Measurements from ENCODE around the gene HCN4. TPM values are rescaled to one million over a fixed set of nuclear protein-coding genes. Genes with fewer than 3 reads are reported as not detected.

The HCN4 gene
- total and polyA plus RNA-seq, 2 donors (not counting 3 experiments of a cell fraction or from before 2014, with no cell fraction given) = 0.01 TPM; not detected in 1

DNA sequence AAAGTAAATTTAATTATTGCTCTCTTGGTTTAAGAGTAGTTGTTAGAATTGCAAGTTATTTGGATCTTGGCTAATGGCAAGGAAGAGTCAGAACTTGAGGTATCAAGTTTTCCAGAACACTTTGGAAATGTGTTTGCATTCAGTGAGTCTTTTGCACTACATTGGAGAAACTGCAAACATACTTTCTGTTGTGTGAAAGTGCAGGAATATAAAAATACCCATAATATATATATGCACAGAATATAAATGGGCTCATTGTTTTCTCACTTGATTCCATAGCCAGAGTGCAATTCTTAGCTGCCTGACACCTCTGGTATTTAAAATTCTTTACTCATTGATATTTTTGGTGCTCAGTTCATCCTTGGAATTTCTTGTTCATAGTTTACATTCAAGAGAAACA lies 92.9 kb downstream of the HCN4 start:
- ChIA-PET CTCF (interaction anchor here (2.8 to 7.9 kb wide), 3 partner anchors 10 to 554 kb away, joined by 26 to 120 read pairs (median 58); no protein-coding TSS in a partner anchor), POLR2A (no interaction called here)
- H3K9ac ChIP-seq (replicated peaks; ENCODE audit: extremely low read depth, insufficient read depth, low read length) = no peak overlapping the region
- dilution Hi-C loops (cut with MboI; ENCODE audit: extremely low pct_ligation_motif_present, low sequenced_read_pairs) (no loop called here), intact Hi-C loops (cut with micrococcal nuclease) (loop anchor here (10.0 kb wide), 1 partner anchor 671 kb away; no protein-coding TSS in a partner anchor)
- TF ChIP-seq, protein P1, sequence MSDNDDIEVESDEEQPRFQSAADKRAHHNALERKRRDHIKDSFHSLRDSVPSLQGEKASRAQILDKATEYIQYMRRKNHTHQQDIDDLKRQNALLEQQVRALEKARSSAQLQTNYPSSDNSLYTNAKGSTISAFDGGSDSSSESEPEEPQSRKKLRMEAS (IDR thresholded peaks at IDR 0.05; ENCODE audit: insufficient read depth, insufficient read length) = no peak
- no peak for TF ChIP-seq JUN (IDR thresholded peaks at IDR 0.05; ENCODE audit: borderline replicate concordance, insufficient read depth, insufficient read length, low read depth)
- no peaks in the 10 kb centered on the region for H3K36me3 ChIP-seq (ENCODE audit: control insufficient read depth in 2 of 2, extremely low read depth in 1 of 2, insufficient read depth in 2 of 2, low read length in 2 of 2)
- H3K4me1 ChIP-seq (ENCODE audit: control insufficient read depth, extremely low read depth, insufficient read depth, low read length) = no peaks in the 10 kb centered on the region
- H3K27ac ChIP-seq (ENCODE audit: insufficient read depth, low read depth, low read length) = no peak overlapping the region
- peaks cover 2 to 12% of the 10 kb centered on the region in 2 experiments for H3K27me3 ChIP-seq (ENCODE audit: control insufficient read depth in 2 of 2, insufficient read depth in 2 of 2, low read length in 2 of 2)
- H3K79me2 ChIP-seq (ENCODE audit: control insufficient read depth, insufficient read depth, low read length) = no peaks in the 10 kb centered on the region
- H2AFZ ChIP-seq (ENCODE audit: low read depth, low read length) = no peak overlapping the region
- H3K4me2 ChIP-seq (ENCODE audit: insufficient read depth, low read length) = no peak overlapping the region
- no peaks in the 10 kb centered on the region for H3K9me1 ChIP-seq (replicated peaks; ENCODE audit: control insufficient read depth, extremely low read depth, insufficient read depth, low read length)
- no TSS peak for BruUV-seq (replicated peaks)
- DNase-seq (ENCODE audit: low read depth, low spot score) (no peak), FAIRE-seq (no peak)
- no peak overlapping the region for H3K4me3 ChIP-seq (replicated peaks in 1 of 3; ENCODE audit: insufficient read depth in 1 of 3, low read depth in 1 of 3, low read length in 3 of 3)
- H3K9me3 ChIP-seq (replicated peaks; ENCODE audit: control insufficient read depth, insufficient read depth, low read length) = no peaks in the 10 kb centered on the region
- H4K20me1 ChIP-seq (replicated peaks; ENCODE audit: control insufficient read depth, extremely low read depth, insufficient read depth, low read length) = no peaks in the 10 kb centered on the region

DNA sequence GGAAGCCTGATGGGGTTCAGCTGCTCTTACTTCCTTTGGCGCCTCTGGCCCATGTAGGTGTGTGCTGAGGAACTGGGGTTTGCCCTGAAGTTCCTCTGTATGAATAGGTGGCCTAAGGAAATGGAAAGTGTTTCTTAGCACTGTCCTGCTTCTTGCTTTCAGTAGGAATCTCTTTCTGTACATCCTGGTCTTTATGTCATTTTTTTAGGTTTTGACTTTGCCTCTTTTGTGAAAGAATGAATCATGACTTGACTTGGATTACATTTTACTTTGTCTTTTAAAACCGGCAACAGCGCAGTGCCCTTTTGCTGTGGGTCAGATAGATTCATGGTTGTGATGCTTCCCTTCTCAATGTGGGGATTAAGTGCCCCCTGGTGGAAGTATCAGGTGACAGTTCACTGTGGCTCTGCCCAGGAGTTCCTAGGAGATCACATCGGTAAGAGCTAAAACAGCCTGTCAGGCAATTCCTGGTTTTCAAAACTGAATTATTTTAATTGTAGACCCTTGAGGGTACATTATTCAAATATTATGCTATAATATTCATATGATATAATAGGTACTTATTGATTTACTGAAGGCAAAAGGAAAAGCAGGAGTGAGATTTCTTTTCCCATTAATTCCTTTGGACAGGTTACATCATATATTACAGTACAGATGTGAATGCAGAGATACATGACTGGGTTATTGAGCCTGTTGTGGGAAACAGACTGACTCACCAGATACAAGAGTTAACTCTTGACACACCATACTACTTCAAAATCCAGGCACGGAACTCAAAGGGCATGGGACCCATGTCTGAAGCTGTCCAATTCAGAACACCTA lies 95.4 kb downstream of the HCN4 start:
- no peaks in the 10 kb centered on the region for H3K79me2 ChIP-seq (ENCODE audit: control insufficient read depth, insufficient read depth, low read length)
- H3K4me1 ChIP-seq (ENCODE audit: control insufficient read depth, extremely low read depth, insufficient read depth, low read length) = no peaks in the 10 kb centered on the region
- peaks cover 2 to 12% of the 10 kb centered on the region in 2 experiments for H3K27me3 ChIP-seq (ENCODE audit: control insufficient read depth in 2 of 2, insufficient read depth in 2 of 2, low read length in 2 of 2)
- no peak overlapping the region for H3K4me2 ChIP-seq (ENCODE audit: insufficient read depth, low read length)
- FAIRE-seq = peak; percentile 79
- BruUV-seq (replicated peaks) = no TSS peak
- no peak overlapping the region for H2AFZ ChIP-seq (ENCODE audit: low read depth, low read length)
- H3K9me1 ChIP-seq (replicated peaks; ENCODE audit: control insufficient read depth, extremely low read depth, insufficient read depth, low read length) = no peaks in the 10 kb centered on the region
- H3K36me3 ChIP-seq (ENCODE audit: control insufficient read depth in 2 of 2, extremely low read depth in 1 of 2, insufficient read depth in 2 of 2, low read length in 2 of 2) = no peaks in the 10 kb centered on the region
- H3K9me3 ChIP-seq (replicated peaks; ENCODE audit: control insufficient read depth, insufficient read depth, low read length) = no peaks in the 10 kb centered on the region
- TF ChIP-seq JUN (IDR thresholded peaks at IDR 0.05; ENCODE audit: borderline replicate concordance, insufficient read depth, insufficient read length, low read depth) = no peak
- TF ChIP-seq, protein P2, sequence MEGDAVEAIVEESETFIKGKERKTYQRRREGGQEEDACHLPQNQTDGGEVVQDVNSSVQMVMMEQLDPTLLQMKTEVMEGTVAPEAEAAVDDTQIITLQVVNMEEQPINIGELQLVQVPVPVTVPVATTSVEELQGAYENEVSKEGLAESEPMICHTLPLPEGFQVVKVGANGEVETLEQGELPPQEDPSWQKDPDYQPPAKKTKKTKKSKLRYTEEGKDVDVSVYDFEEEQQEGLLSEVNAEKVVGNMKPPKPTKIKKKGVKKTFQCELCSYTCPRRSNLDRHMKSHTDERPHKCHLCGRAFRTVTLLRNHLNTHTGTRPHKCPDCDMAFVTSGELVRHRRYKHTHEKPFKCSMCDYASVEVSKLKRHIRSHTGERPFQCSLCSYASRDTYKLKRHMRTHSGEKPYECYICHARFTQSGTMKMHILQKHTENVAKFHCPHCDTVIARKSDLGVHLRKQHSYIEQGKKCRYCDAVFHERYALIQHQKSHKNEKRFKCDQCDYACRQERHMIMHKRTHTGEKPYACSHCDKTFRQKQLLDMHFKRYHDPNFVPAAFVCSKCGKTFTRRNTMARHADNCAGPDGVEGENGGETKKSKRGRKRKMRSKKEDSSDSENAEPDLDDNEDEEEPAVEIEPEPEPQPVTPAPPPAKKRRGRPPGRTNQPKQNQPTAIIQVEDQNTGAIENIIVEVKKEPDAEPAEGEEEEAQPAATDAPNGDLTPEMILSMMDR (IDR thresholded peaks at IDR 0.05; ENCODE audit: extremely low read depth in 1 of 2, insufficient read depth in 1 of 2, low read depth in 1 of 2, low read length in 2 of 2) = peak; percentile 63 to 65
- dilution Hi-C loops (cut with MboI; ENCODE audit: extremely low pct_ligation_motif_present, low sequenced_read_pairs) (no loop called here), intact Hi-C loops (cut with micrococcal nuclease) (loop anchor here (1.0 to 10.0 kb wide), 4 partner anchors 32 to 669 kb away; no protein-coding TSS in a partner anchor)
- no peak overlapping the region for H3K4me3 ChIP-seq (replicated peaks in 1 of 3; ENCODE audit: insufficient read depth in 1 of 3, low read depth in 1 of 3, low read length in 3 of 3)
- no peak overlapping the region for H3K9ac ChIP-seq (replicated peaks; ENCODE audit: extremely low read depth, insufficient read depth, low read length)
- DNase-seq (ENCODE audit: low read depth, low spot score) = peak; percentile 58
- ChIA-PET CTCF (interaction anchor here (0.6 to 7.9 kb wide), 26 partner anchors 8 to 674 kb away, joined by 3 to 120 read pairs (median 4); no protein-coding TSS in a partner anchor), POLR2A (no interaction called here)
- no peaks in the 10 kb centered on the region for H4K20me1 ChIP-seq (replicated peaks; ENCODE audit: control insufficient read depth, extremely low read depth, insufficient read depth, low read length)
- no peak overlapping the region for H3K27ac ChIP-seq (ENCODE audit: insufficient read depth, low read depth, low read length)

Measured in endothelial cell of umbilical vein (primary cell).